ENCODE data around the gene CLDN34. TPM values are rescaled to one million over a fixed set of nuclear protein-coding genes. Genes with fewer than 3 reads are reported as not detected.

CLDN34 gene
- total and polyA plus RNA-seq, 2 of the 13 experiments (the other 11 are each of a cell fraction or from before 2014, with no cell fraction given), result not detected

GRCh38 chrX:9926002-9926401 lies 41.2 kb upstream of the CLDN34 start (continued):
- TF ChIP-seq GABPB1 (CRISPR knock-in tag; IDR thresholded peaks at IDR 0.05) (no peak), ZNF740 (CRISPR knock-in tag; IDR thresholded peaks at IDR 0.05) (no peak)

GRCh38 chrX:9927698-9928482 lies 39.3 kb upstream of the CLDN34 start:
- no peaks in the 10 kb centered on the region for H3K27me3 ChIP-seq (ENCODE audit: control insufficient read depth in 1 of 2, insufficient read depth in 2 of 2, low read length in 2 of 2)
- H3K4me1 ChIP-seq (ENCODE audit: insufficient read depth, low read length), result peaks cover 1% of the 10 kb centered on the region
- no peak for ATAC-seq
- FAIRE-seq, result no peak
- no peak overlapping the region for H3K9ac ChIP-seq (ENCODE audit: insufficient read depth, low read depth, low read length)
- no peak overlapping the region for H3K4me2 ChIP-seq (ENCODE audit: low read depth, low read length)
- TF ChIP-seq NPAS2 (CRISPR knock-in tag; IDR thresholded peaks at IDR 0.05; ENCODE audit: borderline replicate concordance), result no peak
- no peak for TF ChIP-seq ZNF773 (CRISPR knock-in tag; IDR thresholded peaks at IDR 0.05; ENCODE audit: borderline replicate concordance)
- no peak for TF ChIP-seq ZNF775 (CRISPR knock-in tag; IDR thresholded peaks at IDR 0.05; ENCODE audit: borderline replicate concordance)
- no peak for TF ChIP-seq HCFC1 (IDR thresholded peaks at IDR 0.05; ENCODE audit: low read depth, low read length)
- TF ChIP-seq PRDM4 (CRISPR knock-in tag; IDR thresholded peaks at IDR 0.05; ENCODE audit: borderline replicate concordance), result no peak
- TF ChIP-seq ZNF180 (CRISPR knock-in tag; IDR thresholded peaks at IDR 0.05; ENCODE audit: borderline replicate concordance, low read depth), result no peak
- no peak for TF ChIP-seq SNAPC5 (CRISPR knock-in tag; IDR thresholded peaks at IDR 0.05; ENCODE audit: borderline replicate concordance)
- TF ChIP-seq ZNF335 (CRISPR knock-in tag; IDR thresholded peaks at IDR 0.05), result no peak
- TF ChIP-seq PRPF4 (IDR thresholded peaks at IDR 0.05; ENCODE audit: low read depth, low read length, poor library complexity, severe bottlenecking), result no peak
- no peak for TF ChIP-seq STAG1 (CRISPR knock-in tag; IDR thresholded peaks at IDR 0.05)
- TF ChIP-seq ISX (CRISPR knock-in tag; conservative IDR thresholded peaks at IDR 0.05), result no peak
- no peak for TF ChIP-seq SALL1 (CRISPR knock-in tag; IDR thresholded peaks at IDR 0.05)
- in situ Hi-C loops (cut with HindIII; ENCODE audit: extremely low pct_ligation_motif_present, low pct_unique_long_range_greater_than_20kb) (no loop called here), intact Hi-C loops (cut with micrococcal nuclease; ENCODE audit: unreplicated experiment) (no loop called here)
- no peaks in the 10 kb centered on the region for H4K20me1 ChIP-seq (ENCODE audit: insufficient read depth, low read length)
- CTCF ChIA-PET (ENCODE audit: low intra/inter-chr PET ratio, low total read pairs), result no interaction called here
- no TSS peak for BruUV-seq (replicated peaks)
- H3K9me3 ChIP-seq (ENCODE audit: low read length), result no peaks in the 10 kb centered on the region
- H3K36me3 ChIP-seq (replicated peaks in 1 of 2; ENCODE audit: control insufficient read depth in 1 of 2, insufficient read depth in 2 of 2, low read length in 2 of 2), result no peaks in the 10 kb centered on the region
- 98% methylated on average over 5 of the region's 11 CpGs for WGBS (ENCODE audit: low lambda C conversion rate)
- no peak overlapping the region for H3K27ac ChIP-seq (ENCODE audit: extremely low read length, insufficient read depth, low read length)
- DNase-seq (ENCODE audit: low spot score), result no peak
- no peak overlapping the region for H2AFZ ChIP-seq (ENCODE audit: low read length)
- H3K79me2 ChIP-seq (ENCODE audit: insufficient read depth, low read length), result no peaks in the 10 kb centered on the region
- POLR2A ChIA-PET, result no interaction called here
- H3K4me3 ChIP-seq (replicated peaks in 1 of 3; ENCODE audit: insufficient read depth in 1 of 3, low read depth in 2 of 3, low read length in 3 of 3), result no peak overlapping the region
